HG03521 (cell line): ENCODE measurements around the gene TASP1.
"Not testable (repeated sequence)": the region's sequence is repeated elsewhere in the genome, so short reads cannot be mapped to it uniquely, and the experiment has no call there.

ENCODE experiments used
- ATAC-seq: cut with Tn5 transposase; IDR thresholded peaks from one replicate; pipeline ENCODE4 v1.9.1; 2021; ENCODE audit warnings: mild to moderate bottlenecking, moderate library complexity; ENCODE audit not compliant: unreplicated experiment

Gene TASP1

GRCh38 chr20:13403453-13403852, 235.3 kb downstream of the TASP1 start:
- no peak for ATAC-seq

DNA sequence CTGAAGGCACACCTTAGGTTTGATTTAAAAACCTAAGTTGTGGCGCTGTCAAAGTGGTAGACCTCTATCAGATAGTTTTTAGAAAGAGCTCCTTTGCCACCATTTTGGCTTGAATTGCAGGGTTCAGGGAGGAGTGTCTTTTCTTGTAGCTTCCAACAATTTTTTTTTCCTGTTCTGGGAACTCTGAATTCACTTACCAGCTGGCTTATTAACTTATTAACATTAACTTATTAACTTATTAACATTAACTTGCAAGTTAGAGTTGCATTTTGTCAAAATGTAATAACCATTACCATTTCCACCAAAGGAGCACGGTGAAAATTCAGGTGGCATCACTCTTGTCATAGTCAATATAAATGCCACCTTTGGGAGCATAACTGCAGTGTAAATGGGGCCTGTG, 235.7 kb downstream of the TASP1 start:
- ATAC-seq, result no peak

GRCh38 chr20:13402171-13402760, 236.5 kb downstream of the TASP1 start:
- no peak for ATAC-seq

DNA sequence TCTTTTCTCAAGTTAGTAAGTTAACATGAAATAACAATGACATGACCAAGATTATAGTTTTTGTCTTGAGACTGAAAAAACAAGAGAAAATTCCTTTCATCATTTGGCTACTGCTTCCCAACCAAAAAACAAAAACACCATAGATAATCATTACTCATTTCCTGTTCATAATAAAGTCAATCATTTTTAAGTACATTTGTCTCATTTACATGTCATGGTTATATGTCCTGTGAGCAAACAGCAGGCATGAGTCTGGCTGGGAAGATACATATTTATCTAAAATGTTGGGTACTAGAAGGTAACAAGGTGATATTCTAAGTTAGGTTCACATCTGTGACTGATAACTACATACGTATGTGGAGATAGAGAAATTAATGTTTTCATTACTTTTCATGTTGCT, 237.1 kb downstream of the TASP1 start:
- ATAC-seq, result no peak

DNA sequence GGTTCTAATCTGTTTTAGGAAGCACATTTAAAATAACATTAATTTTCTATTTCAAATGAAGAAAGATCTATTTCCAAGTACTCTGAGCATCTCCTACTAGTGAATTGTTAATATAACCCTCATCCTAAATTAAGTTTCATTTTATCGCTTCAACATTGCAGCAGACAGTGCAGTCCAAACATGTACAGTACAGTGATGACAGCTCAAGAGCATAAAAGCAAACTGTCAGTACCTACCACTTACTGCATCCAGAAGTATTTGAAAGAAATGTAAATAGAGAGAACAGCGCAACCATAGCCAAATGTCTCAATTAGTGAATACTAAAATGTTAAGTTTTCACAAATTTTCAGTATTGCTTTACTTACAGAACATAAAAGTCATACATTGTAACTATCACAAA, 238.3 kb downstream of the TASP1 start:
- no peak for ATAC-seq

DNA sequence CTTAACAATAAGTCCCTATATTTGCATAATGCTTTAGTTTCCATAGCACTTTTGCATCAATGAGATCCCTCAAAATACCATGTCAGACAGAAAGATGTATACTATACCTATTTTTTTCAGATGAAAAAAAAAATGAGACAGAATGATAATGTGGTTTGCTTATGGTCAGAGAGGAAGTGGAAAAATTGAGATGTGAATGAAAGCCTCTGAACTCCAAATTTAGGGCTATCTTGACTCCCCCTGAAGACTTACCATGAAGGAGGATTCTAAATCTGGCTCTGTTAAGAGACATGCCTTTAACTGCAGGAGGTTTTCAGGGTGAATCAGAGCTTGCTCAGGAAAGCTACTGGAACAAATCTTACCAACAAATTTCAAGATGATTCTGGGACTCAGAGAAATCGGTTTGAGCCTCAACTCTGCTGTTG, 241.4 kb downstream of the TASP1 start:
- no peak for ATAC-seq

- no peak for ATAC-seq
These were observed 241.9 kb downstream of the TASP1 start for GRCh38 chr20:13396826-13397225.

GRCh38 chr20:13396022-13396421, 242.7 kb downstream of the TASP1 start:
- no peak for ATAC-seq

GRCh38 chr20:13395232-13395631, 243.5 kb downstream of the TASP1 start:
- no peak for ATAC-seq

GRCh38 chr20:13392391-13392790, 246.3 kb downstream of the TASP1 start:
- no peak for ATAC-seq

GRCh38 chr20:13389115-13389514, 249.6 kb downstream of the TASP1 start:
- no peak for ATAC-seq

- ATAC-seq, result no peak
These were observed 254.6 kb downstream of the TASP1 start for GRCh38 chr20:13384132-13384531.

DNA sequence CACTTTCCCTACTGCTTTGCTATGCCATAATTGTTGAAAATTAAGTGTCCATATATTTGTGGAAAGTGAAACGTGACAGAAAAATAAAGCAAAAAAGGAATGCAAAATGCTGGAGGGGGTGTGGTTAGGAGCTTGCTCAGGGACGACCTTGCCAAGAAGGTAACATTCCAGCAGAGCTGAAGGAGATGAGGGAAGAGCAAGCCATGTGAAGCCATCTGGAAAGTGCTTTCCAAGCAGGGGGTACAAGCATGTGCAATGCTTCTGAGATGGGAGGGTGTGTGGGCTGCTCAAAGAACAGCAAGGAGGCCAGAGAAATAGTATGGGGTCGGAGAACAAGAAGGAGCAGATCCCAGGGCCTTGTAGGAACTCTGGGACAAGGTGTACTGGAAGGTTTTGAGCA, 255.9 kb downstream of the TASP1 start:
- ATAC-seq, result no peak

- ATAC-seq, result not testable (repeated sequence)
These were observed 258.1 kb downstream of the TASP1 start for GRCh38 chr20:13380497-13381229.

- ATAC-seq, result no peak
These were observed 265.3 kb downstream of the TASP1 start for GRCh38 chr20:13373400-13373799.

- no peak for ATAC-seq
These were observed 274.2 kb downstream of the TASP1 start for GRCh38 chr20:13364278-13365170.

DNA sequence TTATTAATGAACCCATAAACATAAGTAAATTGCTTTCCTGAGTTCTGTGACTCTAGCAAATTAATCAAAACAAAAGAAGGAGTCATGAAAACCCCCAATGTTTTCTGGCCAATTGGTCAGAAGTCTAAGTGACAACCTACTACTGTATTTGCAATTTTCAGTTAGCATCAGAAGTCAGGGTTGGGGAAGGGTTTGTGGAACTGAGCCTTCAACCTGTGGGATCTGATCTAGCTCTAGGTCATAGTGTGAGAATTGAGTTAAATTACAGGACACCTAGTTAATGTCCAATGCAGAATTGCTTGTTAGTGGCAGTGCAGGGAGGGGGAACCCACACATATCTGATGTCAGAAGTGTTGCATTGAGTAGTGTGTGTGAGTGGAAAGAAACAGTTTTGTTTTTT, 275.3 kb downstream of the TASP1 start:
- ATAC-seq, result no peak

- not testable (repeated sequence) for ATAC-seq
These were observed 276.6 kb downstream of the TASP1 start for GRCh38 chr20:13362165-13362564.

DNA sequence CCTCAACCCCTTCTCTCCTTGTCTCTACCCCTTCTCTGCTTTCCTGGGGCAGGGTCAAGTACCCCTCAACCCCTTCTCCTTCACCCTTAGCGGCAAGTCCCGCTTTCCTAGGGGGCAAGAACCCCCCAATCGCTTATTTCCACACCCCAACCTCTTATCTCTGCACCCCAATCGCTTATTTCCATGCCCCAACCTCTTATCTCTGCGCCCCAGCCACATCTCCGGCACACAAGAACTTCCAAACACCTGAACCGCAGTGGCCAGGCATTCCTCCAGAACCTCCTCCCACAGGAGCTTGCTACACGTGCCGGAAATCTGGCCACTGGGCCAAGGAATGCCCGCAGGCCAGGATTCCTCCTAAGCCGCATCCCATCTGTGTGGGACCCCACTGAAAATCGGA, 279.8 kb downstream of the TASP1 start:
- ATAC-seq, result not testable (repeated sequence)

DNA sequence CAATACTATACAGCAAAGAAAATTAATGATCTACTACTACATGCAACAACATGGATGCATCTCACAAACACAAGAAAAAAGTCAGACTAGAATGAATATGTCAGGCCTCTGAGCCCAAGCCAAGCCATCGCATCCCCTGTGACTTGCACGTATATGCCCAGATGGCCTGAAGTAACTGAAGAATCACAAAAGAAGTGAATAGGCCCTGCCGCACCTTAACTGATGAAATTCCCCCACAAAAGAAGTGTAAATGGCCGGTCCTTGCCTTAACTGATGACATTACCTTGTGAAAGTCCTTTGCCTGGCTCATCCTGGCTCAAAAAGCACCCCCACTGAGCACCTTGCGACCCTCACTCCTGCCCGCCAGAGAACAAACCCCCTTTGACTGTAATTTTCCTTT, 280.9 kb downstream of the TASP1 start:
- ATAC-seq, result not testable (repeated sequence)

GRCh38 chr20:13356591-13356990, 282.1 kb downstream of the TASP1 start:
- no peak for ATAC-seq
